Right renal cortex interstitium (tissue), 3 donors: ENCODE results near the gene PPP2R2B. TPM values are rescaled to one million over a fixed set of nuclear protein-coding genes. Genes with fewer than 3 reads are reported as not detected.

Experiments used
- DNase-seq, 3 donors: peaks; one replicate each; pipeline ENCODE4 v3.0.0-alpha.2; 2013; ENCODE audit warnings: low read depth in 3 of 3, low spot score in 2 of 3
- polyA plus RNA-seq, 3 donors: library from polyadenylated mRNA; unstranded; fragments of 120-200 nt; gene quantifications; one replicate each; pipeline ENCODE4 v1.2.1, GENCODE V29; 2013; ENCODE audit not compliant: insufficient read length in 3 of 3

PPP2R2B gene
- polyA plus RNA-seq, 3 donors, result 12.5 to 15.0 (median 13.8) TPM

DNA sequence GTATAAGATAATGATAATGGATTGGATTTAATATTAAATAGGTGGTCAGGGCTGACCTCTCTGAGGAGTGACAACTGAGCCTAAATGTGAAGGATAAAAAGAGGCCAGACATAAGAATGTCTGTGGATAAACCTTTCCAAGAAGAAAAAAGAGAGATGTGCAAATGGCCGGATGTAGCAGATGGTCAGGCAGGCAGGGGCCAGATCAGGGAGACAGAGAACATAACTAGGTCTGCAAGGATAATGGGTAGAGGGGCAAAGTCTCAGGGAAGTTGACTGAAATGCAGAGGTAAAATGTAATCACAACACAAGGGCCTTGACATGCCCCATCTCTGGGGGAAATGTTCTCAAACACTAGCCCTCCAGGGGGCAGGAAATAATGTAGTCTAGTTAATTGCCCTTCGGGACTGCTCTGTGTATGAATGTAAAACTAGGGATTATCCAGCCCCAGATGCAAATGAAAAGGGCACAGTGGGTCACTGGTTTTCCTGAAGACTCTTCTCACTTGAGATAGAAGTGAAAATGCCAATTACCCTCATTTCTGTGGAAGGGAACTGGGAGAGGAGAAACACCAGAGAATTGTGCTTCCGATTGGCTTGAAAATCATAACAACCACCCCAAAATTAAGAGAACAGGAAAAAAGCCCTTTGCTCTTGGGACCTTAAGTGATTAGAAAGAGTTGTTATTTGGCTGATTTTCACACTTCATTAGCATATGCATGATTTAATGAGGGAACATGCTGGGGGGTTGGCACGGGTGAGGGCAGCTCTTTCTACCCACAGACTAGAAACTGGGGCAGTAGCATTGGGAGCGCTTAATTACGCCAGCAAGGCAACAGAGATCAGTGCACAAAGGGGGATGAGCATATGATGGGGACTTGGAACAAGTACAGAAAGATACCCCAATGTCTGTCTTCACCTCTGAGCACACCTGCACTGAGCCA is 88.6 kb downstream of the PPP2R2B start:
- no peak for DNase-seq

GRCh38 chr5:146788898-146789297 is 89.7 kb downstream of the PPP2R2B start:
- no peak for DNase-seq

DNA sequence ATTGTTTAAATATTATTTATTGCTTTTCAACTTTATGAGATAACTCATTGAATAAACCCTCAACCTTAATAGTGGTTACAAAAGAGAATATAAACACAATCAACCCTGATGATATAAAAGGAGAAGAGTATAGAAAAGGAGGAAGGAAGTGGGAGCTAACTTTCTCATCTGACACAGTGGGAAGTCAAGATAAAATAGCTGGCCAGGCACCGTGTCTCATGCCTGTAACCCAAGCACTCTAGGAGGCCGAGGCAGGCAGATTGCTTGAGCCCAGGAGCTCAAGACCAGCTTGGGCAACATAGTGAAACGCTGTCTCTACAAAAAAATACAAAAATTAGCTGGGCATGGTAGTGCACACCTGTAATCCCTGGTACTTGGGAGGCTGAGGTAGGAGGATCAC is 93.5 kb downstream of the PPP2R2B start:
- DNase-seq, result no peak

- DNase-seq, result no peak
These were observed 97.4 kb downstream of the PPP2R2B start for GRCh38 chr5:146781157-146781556.

GRCh38 chr5:146779211-146779869 is 99.2 kb downstream of the PPP2R2B start:
- no peak for DNase-seq

DNA sequence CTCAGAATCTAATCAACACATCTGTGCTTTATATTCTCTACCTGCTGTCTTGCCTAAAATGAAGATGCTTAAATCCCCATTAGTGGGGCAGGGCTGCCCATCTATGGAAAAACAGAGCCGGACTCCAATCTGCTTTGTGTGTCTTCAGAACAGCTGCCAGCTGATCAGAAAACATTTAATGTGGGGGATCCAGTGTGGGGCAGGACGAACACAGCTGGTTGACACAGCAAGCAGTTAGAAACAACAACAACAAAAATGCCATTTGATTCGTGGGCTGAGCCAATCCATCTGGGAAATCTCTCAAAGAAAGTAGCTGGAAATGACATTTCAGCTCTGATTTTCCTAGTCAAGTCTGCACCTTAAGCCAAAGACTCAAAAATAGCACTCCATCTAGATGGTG is 99.8 kb downstream of the PPP2R2B start:
- no peak for DNase-seq

DNA sequence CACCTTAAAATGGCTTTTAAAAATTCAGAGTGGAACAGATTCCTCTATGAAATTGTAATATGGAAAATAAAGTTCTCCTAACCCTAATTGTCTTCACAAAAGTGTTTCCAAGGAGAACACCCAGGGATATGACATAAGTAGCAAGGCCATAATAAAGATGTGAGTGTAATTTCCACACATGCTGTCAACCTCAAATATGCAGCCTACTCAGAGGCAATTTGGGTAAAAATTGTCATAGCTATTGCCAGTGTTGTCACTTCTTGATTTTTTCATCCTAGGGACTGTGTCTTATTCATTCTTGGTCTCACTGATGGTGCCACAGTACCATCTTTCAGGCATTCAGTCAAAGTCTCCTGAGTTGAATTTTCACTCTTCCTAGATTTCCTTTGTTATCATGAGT is 100.3 kb downstream of the PPP2R2B start:
- no peak for DNase-seq

GRCh38 chr5:146772881-146773466 is 105.6 kb downstream of the PPP2R2B start:
- DNase-seq, result no peak

GRCh38 chr5:146770980-146771379 is 107.6 kb downstream of the PPP2R2B start:
- no peak for DNase-seq

GRCh38 chr5:146770546-146770945 is 108.0 kb downstream of the PPP2R2B start:
- no peak for DNase-seq

- DNase-seq, result no peak
These were observed 111.0 kb downstream of the PPP2R2B start for GRCh38 chr5:146767534-146767933.

GRCh38 chr5:146766013-146766412 is 112.5 kb downstream of the PPP2R2B start:
- no peak for DNase-seq

GRCh38 chr5:146765089-146765832 is 113.3 kb downstream of the PPP2R2B start:
- no peak for DNase-seq

- DNase-seq, result no peak
These were observed 115.7 kb downstream of the PPP2R2B start for GRCh38 chr5:146762830-146763229.

DNA sequence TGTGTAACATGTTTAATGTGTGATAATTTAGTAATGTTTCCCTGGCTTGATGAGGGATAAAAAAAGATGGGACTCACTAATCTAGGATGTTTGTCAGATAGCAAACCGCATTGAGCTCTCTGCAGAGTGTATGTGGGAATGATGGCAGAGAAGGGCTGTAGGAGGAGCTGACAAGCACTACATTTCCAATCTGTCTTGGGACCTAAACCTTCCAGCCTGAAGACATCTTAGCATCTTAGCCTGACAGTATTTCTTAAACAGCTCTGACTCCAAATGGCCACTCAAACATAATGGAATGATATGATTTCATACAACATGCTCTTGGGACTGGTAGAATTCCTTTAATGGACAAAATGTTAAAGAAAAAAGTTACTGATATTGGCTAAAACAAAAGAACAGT is 116.7 kb downstream of the PPP2R2B start:
- DNase-seq, result no peak

DNA sequence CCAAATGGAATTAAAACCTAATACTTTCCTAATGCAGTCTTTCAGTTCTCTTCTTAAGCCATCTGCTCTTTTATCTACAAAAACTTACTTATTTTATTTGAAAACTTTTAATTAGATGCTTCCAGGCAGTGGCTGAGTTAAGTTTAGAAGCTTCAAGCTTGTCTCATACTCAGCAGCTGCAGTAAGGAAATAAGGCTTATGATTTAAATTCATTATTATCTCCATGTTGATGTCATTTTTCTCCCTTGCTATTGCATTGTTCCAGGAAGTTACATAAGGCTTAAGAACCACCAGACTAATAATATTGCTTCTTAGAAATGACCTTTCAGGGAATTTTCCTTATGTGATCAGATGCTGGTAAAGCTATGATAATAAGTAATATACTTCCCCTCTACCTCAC is 119.6 kb downstream of the PPP2R2B start:
- DNase-seq, result no peak

DNA sequence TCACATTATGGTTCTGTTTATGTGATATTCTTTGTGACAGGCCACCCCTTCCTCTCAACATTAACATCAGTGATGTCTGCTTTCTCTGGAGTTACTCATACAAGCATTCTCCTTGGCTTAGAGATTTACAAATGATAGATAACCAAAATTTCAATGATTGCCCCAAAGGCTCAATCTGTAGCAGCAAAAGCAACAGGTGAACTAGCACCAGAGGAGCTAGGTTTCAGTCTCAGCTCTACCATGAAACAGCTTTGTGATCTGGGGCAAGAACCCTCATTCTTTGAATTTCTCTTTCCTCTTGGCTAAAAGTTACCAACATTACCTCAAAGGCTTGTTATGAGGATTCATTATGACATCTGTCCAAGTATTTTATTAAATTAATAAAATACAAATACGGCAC is 120.5 kb downstream of the PPP2R2B start:
- no peak for DNase-seq

- no peak for DNase-seq
These were observed 122.0 kb downstream of the PPP2R2B start for GRCh38 chr5:146756546-146756945.

GRCh38 chr5:146755793-146756192 is 122.8 kb downstream of the PPP2R2B start:
- no peak for DNase-seq

DNA sequence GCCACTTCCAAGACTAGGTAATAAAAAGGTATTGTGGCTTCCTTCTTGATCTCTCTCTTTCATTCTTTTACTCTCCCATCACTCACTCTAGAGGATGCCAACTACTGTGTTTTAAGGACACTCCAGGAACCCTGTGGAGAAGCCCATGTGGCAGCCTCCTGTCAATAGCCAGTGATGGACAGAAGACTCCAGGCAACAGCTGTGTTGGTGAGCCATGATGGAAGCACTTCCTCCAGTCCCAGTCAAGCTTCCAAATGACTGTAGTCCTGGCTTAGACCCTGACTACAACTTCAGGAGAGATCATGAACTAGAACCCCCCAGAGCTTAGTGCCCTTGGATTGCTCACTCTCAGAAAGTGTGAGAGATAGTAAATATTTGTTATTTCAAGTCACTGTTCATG is 123.9 kb downstream of the PPP2R2B start:
- no peak for DNase-seq

- DNase-seq, result no peak
These were observed 124.9 kb downstream of the PPP2R2B start for GRCh38 chr5:146753641-146754040.
